ENCODE results near the gene PYM1. TPM values are rescaled to one million over a fixed set of nuclear protein-coding genes. Genes with fewer than 3 reads are reported as not detected.
"Not testable (repeated sequence)": the region's sequence is repeated elsewhere in the genome, so short reads cannot be mapped to it uniquely, and the experiment has no call there.

PYM1 gene
- total RNA-seq, 1 donor from 2014 or later: 34.9 TPM

GRCh38 chr12:55908726-55909512 lies 18.8 kb downstream of the PYM1 start:
- no peak for DNase-seq

GRCh38 chr12:55906056-55906455 lies 21.6 kb downstream of the PYM1 start:
- peak; percentile 61 for DNase-seq

DNA sequence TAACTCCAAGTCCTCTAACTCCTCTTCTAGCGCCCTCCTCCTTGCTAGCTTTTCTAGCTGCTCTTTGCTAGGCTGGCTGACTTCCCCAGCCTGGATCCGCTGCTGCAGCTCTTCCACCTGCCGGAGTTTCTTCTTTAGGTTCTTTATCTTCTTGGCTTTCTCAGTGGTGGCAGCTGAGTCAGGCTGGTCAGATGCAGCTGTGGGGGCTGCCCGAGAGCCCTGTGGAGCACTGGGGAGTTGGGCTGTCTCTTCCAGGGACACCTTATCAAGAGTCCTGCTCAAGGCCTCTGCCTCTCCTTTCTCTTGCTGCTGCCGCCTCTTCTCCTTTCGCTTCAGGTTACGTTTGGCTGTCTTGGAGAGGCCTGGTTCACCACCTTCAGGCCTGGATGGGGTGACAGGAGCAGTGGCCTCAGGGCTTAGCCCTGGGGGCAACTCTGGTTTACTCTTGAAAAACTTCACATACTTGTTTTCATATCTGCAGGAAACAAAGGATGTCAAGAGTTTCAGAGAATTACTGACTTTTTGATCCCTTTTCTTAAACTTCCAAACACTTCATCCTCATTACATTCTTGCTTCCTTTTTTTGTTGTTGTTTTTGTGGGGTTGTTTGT lies 25.7 kb downstream of the PYM1 start:
- no peak for DNase-seq

DNA sequence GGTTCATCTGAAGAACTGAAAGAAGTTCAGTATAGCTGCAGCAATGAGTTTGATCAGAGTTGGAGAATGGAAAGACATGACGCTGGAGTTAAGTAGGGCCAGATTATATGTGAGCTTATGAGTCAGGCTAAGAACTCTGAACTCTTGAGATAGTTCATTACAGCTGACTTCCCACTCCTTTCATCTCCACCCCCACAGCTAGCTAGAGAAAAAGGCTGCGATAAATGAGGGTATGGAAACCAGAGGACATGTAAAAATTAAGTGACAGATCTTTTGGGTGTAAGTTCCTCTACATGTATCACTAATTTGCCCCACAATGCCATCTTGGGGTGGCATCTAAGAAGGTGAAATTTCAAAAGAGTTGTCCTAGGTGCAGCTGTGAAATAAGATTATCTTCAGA lies 28.6 kb downstream of the PYM1 start:
- DNase-seq: no peak

GRCh38 chr12:55893723-55894122 lies 34.0 kb downstream of the PYM1 start:
- DNase-seq: no peak

DNA sequence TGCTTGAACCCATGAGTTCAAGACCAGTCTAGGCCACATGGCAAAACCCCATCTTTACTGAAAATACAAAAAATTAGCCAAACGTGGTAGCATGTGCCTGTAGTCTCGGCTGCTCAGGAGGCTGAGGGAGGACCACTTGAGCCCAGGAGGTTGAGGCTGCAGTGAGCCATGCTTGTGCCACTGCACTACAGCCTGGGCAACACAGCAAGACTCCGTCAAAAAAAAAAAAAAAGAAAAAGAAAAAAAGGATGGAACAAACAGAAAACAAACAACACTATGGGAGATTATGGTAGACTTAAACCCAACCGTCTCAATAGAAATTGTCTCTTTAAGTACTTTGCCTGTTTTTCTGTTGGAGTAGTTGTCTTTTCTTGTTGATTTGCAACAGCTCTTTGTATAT lies 36.4 kb downstream of the PYM1 start:
- DNase-seq: no peak

DNA sequence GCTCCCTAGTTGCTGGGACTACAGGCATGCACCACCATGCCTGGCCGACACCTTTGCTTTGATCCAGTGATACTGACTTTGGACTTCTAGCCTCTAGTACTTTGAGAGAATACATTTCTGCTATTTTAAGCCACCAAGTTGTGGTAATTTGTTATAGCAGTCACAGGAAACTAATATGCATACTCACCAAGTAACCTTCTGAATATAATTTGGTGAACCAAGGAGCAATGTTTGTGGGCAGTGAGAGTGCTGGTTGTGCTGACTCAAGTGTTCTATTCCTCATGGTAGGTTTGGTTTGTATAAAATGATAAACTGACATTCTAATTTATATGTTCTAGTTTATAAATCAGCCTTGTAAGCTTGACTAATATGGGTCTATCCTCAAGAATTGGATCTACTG lies 42.6 kb downstream of the PYM1 start:
- no peak for DNase-seq

- DNase-seq: no peak
These were observed 49.9 kb downstream of the PYM1 start for GRCh38 chr12:55877824-55878223.

DNA sequence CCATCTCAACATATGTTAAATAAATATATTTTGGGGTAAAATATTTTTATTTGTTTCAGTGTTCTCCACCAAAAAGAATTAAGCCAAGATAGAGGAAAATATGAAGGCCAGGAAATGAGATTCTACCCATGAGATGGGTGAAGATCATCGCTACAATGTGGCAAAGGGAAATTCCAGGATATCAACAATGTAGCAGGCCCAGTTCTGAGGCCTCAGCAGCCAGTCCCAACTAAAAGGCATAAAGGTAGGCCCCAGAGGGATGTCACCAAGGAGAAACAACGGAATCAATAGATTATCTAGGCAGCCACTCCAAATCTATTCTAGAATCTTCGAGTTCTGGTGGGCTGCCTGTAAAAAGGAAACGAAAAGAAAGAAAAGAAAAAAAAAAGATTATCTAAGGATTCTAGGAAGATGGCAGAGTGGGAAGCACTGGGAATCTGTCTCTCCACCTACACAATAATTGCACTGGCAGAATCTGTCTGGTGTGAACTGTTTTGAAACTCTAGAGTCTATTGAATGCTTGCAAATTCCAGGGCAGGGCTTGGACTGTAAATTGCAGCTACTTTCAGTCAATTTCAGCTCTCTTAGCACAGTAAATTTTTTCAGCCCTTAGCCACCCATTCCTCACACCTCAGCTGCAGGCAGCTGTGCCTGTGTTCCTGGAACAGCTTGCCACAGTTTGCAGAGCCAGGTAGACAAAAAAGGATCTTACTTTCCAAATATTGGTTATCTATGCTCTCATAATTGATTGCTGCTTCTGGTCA lies 51.8 kb downstream of the PYM1 start:
- no peak for DNase-seq

- no peak for DNase-seq
These were observed 53.3 kb downstream of the PYM1 start for GRCh38 chr12:55874443-55874842.

DNA sequence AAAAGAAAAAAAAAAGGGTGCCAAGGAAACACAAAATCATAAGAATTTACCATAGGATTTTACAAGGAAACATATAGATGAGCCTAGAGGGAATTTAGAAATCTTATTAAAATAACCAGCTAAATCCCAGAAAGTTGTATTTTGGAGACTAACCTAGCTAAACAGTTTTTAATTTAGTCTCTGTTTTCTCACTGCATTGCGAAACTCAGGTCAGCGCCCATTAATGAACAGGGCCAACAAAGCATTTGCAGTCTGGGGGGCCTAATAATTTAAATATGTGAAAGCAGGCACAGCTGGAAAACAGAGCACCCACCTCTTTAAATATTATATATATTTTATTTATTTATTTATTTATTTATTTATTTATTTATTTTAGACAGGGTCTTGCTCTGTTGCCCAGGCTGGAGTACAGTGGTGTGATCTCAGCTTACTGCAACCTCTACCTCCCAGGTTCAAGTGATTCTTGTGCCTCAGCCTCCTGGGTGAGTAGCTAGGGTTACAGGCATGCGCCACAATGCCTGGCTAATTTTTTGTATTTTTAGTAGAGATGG lies 61.2 kb downstream of the PYM1 start:
- DNase-seq: not testable (repeated sequence)

DNA sequence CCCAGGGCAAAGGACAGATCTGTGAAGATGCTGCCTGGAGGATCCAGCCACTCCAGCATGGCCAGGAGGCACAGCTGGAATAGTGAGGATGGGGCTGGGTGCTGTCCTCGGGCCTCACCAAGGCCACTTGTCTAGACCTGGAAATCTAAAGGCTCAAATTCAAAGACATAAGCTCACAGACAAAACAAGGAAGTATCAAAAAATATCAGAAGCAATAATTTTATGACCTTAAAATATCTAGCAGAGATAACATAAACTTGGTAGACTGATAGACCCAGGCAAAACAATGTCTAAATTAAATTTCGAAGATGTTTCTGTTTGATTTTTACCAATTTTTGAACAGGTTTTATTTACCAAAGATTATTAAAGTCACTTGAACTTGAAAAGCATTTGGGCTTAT lies 62.4 kb downstream of the PYM1 start:
- DNase-seq: no peak

GRCh38 chr12:55862931-55863330 lies 64.8 kb downstream of the PYM1 start:
- not testable (repeated sequence) for DNase-seq

- DNase-seq: no peak
These were observed 65.4 kb downstream of the PYM1 start for GRCh38 chr12:55862286-55862685.

GRCh38 chr12:55861871-55862270 lies 65.8 kb downstream of the PYM1 start:
- DNase-seq: no peak

DNA sequence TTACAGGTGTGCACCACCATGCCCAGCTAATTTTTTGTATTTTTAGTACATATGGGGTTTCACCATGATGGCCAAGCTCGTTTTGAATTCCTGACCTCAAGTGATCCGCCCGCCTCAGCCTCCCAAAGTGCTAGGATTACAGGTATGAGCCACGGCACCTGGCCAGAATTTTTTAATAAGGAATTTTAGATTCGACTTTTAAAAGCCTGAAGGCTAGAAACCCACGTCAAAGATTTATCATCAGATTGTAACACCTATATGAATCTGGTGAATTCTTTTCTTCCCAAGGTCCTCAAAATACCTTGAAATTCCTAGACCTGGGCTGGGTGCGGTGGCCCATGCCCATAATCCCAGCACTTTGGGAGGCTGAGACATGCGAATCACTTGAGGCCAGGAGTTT lies 66.3 kb downstream of the PYM1 start:
- no peak for DNase-seq

DNA sequence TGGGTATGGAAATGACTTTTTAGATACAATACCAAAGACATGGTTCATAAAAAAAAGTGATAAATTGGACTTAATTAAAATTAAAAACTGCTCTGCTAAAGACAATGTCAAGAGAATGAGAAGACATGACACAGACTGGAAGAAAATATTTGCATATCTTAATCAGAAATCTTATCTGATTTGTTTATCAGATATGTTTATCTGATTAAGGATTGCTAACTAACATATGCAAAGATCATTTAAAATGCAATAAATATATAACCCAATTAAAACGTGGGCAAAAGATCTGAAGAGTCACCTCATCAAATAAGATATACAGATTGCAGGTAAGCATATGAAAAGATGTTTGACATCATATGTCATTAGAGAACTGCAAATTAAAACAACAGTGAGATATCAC lies 75.0 kb downstream of the PYM1 start:
- no peak for DNase-seq

Other genes starting within 250 kb of the PYM1 start
- gene ITGA7, start 220.0 kb downstream of the PYM1 start, total RNA-seq: 0.42 and 0.68 TPM in 2 replicates
- 55.8 and 61.2 TPM in 2 replicates for gene BLOC1S1, start 211.8 kb downstream of the PYM1 start, total RNA-seq
- 0.74 and 2.2 TPM in 2 replicates for gene RDH5, start 207.5 kb downstream of the PYM1 start, total RNA-seq
- gene CD63, start 198.9 kb downstream of the PYM1 start, total RNA-seq: 752 and 1,427 TPM in 2 replicates
- gene GDF11, start 184.8 kb downstream of the PYM1 start, total RNA-seq: 1.4 and 5.9 TPM in 2 replicates
- gene SARNP, start 110.2 kb downstream of the PYM1 start, total RNA-seq: 93.8 and 113 TPM in 2 replicates
- 35.3 and 38.6 TPM in 2 replicates for gene ORMDL2, start 109.9 kb downstream of the PYM1 start, total RNA-seq
- 63.2 and 65.9 TPM in 2 replicates for gene DNAJC14, start 98.3 kb downstream of the PYM1 start, total RNA-seq
- gene MMP19, start 85.0 kb downstream of the PYM1 start, total RNA-seq: 0.68 and 1.1 TPM in 2 replicates
- gene DGKA, start 3.3 kb upstream of the PYM1 start, total RNA-seq: 23.7 and 41.5 TPM in 2 replicates
- 0.37 and 1.5 TPM in 2 replicates for gene PMEL, start 38.1 kb upstream of the PYM1 start, total RNA-seq
- gene CDK2, start 38.9 kb upstream of the PYM1 start, total RNA-seq: 20.8 and 35.0 TPM in 2 replicates
- gene RAB5B, start 46.2 kb upstream of the PYM1 start, total RNA-seq: 44.8 and 67.1 TPM in 2 replicates
- 12.4 and 18.9 TPM in 2 replicates for gene SUOX, start 69.4 kb upstream of the PYM1 start, total RNA-seq
- 0.70 and 1.4 TPM in 2 replicates for gene IKZF4, start 93.1 kb upstream of the PYM1 start, total RNA-seq
- 199 and 372 TPM in 2 replicates for gene RPS26, start 114.0 kb upstream of the PYM1 start, total RNA-seq
- 0.34 and 0.88 TPM in 2 replicates for gene ERBB3, start 152.3 kb upstream of the PYM1 start, total RNA-seq
- gene PA2G4, start 176.7 kb upstream of the PYM1 start, total RNA-seq: 106 and 276 TPM in 2 replicates
- 2,567 and 3,056 TPM in 2 replicates for gene RPL41, start 188.7 kb upstream of the PYM1 start, total RNA-seq
- 4.7 and 5.6 TPM in 2 replicates for gene ZC3H10, start 190.4 kb upstream of the PYM1 start, total RNA-seq
- gene ESYT1, start 200.4 kb upstream of the PYM1 start, total RNA-seq: 400 and 456 TPM in 2 replicates
- 80.8 and 96.8 TPM in 2 replicates for gene MYL6B, start 224.7 kb upstream of the PYM1 start, total RNA-seq
- 1,647 and 2,863 TPM in 2 replicates for gene MYL6, start 230.5 kb upstream of the PYM1 start, total RNA-seq